ENCODE data around the gene C1QTNF1.

The C1QTNF1 gene

GRCh38 chr17:79082311-79083190, 58.6 kb downstream of the C1QTNF1 start:
- no peak for DNase-seq

- DNase-seq = no peak
These were observed 59.4 kb downstream of the C1QTNF1 start for GRCh38 chr17:79083191-79083971.

- DNase-seq = no peak
These were observed 60.6 kb downstream of the C1QTNF1 start for GRCh38 chr17:79084291-79085153.

DNA sequence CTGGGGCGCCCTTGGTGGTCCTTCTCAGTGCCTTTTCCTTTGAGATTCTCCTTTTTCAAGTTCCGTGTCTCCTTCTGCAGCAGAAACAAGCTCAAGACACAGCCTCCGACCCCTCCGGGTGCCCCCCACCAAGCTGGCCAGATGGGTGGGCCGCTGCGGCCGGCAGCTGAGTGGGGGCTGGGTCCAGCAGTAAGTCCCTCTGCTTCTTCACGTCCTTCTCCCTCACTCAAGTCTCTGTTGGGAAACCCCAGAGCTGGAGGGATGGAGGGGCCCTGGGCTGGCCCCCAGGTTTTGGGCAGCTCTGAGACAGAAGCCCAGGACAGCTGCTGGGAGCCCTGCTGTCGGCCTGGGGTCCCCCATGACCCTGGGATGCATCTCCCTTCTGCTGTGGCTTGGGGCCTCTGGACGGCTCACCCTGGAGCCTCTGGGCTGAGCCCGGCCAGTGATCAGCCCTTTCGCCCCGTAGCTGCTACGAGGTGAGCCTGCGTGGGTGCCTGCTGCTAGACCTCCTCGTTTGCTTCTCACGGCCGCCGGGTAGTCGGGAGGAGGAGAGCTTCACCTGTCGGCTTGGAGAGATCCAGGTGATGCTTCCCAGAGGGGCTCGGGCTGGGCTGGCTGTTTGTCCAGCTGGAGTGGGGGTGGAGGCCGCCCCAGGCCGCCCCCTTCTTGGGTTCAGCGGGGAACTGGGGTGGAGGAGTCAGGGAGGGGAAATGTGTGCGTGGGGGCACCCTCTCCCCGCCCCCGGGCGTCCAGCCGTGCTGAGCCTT, 61.4 kb downstream of the C1QTNF1 start:
- no peak for DNase-seq

GRCh38 chr17:79085921-79086551, 62.1 kb downstream of the C1QTNF1 start:
- no peak for DNase-seq

GRCh38 chr17:79086609-79087427, 62.8 kb downstream of the C1QTNF1 start:
- DNase-seq = no peak

GRCh38 chr17:79087428-79088143, 63.6 kb downstream of the C1QTNF1 start:
- DNase-seq = no peak

- no peak for DNase-seq
These were observed 64.5 kb downstream of the C1QTNF1 start for GRCh38 chr17:79088247-79088996.

GRCh38 chr17:79088997-79089328, 65.0 kb downstream of the C1QTNF1 start:
- no peak for DNase-seq

GRCh38 chr17:79089720-79090442, 65.9 kb downstream of the C1QTNF1 start:
- DNase-seq = no peak

DNA sequence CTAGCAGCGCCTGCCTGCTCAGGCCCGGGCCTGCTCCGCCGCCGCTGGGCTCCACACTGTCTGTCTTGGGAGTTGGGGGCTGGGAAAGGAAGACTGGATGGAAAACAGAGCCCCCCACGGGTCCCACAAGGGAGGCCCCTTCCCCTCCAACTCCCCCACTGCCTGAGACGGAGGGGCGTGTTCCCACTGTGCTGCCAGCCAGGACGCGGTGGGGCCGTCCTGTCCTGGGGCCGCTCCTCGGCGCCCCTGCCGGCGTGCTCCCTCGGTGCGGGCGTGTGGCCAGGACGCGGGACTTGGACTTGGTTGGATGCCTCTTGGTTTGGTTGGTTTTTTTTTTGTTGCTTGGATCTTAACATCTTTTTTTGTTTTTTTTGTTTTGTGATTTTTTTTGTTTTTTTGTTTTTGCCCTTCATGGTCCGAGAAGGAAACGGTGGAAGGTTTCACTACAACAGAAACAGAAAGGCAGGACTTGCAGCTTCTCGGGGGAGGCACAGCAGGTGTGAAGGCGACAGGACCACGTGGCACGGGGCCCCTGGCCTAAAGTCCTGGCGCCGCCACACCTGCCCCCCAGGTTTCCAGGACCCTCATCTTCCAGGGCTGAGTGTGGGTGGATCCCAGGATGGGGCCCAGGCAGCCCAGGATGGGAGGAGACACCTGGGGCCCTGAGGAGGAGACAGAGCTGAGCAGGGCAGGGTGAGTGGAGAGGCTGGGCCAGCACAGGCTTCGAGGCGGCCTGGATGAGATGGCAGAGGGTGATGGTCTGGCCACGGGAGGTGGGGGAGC, 66.7 kb downstream of the C1QTNF1 start:
- no peak for DNase-seq

DNA sequence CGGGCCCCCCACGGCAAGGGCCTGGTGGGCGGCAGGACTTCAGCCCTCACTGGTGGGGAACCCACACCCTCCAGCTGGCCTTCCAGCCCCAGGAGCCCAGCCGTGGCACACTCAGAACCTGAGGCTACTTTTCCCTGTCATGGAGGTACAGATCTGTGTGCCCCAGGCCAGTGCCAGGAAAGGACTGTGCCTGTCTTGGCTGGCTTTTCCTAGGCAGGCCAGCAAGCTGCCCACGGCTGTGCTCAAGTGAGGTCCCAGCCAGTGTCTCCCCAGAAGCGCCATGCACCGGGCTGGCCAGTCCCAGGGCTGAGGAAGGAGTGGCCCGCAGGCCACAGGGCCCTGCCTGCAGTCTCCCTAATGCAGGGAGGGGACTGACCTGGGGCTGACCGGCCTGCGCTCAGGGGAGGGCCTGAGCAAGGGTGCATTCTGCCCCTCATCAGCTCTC, 67.3 kb downstream of the C1QTNF1 start:
- no peak for DNase-seq

DNA sequence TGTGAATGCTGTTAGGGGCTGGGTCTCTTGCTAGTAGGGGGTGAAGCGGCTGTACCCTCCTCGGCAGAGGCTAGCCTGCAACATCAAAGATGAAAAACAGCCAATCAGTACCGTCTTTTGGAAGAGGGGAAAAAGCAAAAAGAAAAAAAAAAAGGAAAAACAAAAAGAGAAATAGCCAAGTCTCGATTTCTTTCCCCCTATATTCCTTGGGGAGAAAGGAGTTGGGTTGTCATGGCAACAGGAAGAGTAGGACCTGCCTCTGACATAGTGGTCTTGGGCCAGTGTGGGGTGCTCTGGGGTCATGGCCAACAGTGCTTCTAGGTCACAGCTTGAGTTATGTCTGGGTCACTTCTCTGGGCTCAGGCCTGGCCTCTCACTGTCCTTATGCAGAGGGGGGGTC, 68.6 kb downstream of the C1QTNF1 start:
- DNase-seq = no peak

DNA sequence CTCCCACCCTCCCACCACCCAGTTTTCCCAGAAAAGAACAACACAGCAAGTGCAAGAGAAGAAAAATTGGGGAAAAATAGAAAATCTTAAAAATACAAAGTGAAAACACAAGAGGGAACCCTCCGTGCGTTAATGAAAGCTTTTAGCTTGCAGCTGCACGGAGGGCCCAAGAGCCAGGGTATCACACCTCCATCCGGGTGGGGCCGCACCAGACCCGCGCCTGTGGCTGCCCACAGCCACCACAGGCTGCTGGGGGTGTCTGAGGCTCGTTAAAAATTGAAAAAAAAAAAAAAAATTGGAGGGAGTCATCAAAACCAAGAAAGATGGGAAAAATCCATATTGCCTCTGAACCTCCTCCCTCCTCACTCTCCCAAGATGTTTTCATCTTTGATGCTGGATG, 69.3 kb downstream of the C1QTNF1 start:
- DNase-seq = no peak

DNA sequence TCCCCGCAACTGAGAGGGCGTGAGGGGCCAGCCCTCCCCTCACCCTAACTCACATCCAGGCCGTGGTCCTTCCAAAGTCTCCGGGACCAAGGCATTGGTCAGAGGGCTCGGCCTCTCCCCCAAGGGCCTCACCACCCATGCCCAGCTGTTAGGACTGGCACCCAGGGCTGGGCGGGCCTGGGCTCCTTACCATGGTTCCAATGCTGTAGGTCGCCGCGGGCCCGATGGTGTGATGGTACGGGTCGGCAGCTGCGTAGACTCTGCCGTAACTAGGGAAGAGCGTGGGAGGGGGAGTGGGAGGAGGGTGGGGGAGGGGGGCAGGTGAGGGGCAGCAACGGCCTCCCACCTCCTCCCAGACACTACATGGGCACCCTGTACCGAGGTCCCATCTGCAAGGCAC, 70.3 kb downstream of the C1QTNF1 start:
- DNase-seq = no peak

DNA sequence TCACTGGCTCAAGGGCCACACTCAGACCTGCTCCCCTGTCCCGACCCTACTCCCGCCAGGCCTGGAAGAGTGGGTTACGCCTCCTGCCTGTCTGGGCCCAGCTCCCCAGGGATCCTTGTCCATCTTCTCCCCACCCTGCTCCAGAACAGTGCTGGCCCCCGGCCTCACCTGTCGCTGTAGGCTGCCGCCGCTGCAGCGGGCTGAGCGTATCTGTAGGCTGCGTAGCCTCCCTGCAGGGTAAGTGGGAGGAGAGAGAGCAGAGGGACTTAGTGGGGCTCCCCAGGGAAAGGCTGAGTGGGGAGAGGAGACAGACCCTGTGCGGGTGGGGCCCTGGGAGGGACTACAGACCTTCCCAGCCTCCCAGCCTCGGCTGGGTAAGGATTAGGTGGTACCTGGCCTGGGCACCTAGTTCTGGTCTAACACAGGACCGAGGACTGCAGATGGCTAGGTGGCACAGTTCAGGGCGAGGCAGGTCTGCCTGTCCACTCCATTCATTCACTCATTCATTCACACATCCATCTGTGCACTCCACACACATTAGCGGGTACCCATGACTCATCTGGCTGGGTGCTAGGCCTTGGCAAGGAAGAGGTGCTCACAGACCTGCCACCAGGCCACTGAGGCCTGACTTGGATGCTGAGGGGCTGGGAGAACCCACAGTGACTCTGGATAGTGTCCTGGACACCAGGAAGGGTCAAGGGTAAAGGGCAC, 71.5 kb downstream of the C1QTNF1 start:
- no peak for DNase-seq

GRCh38 chr17:79096477-79096876, 72.5 kb downstream of the C1QTNF1 start:
- DNase-seq = no peak
